Ureter (tissue), 1 donor: ENCODE results near the gene RRP7A. TPM values are rescaled to one million over a fixed set of nuclear protein-coding genes. Genes with fewer than 3 reads are reported as not detected.
"Not testable (repeated sequence)": the region's sequence is repeated elsewhere in the genome, so short reads cannot be mapped to it uniquely, and the experiment has no call there.

Experiments
- DNase-seq: peaks from one replicate; pipeline ENCODE4 v3.0.0-alpha.2; 2020; ENCODE audit warnings: low spot score
- total RNA-seq: library from RNA; stranded (reverse); gene quantifications from one replicate; pipeline ENCODE4 v1.2.4, GENCODE V29; 2023
- donor health status: DM: yes; HTN: yes; CAD: no.

RRP7A gene, protein sequence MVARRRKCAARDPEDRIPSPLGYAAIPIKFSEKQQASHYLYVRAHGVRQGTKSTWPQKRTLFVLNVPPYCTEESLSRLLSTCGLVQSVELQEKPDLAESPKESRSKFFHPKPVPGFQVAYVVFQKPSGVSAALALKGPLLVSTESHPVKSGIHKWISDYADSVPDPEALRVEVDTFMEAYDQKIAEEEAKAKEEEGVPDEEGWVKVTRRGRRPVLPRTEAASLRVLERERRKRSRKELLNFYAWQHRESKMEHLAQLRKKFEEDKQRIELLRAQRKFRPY
- total RNA-seq, result 54.9 TPM

DNA sequence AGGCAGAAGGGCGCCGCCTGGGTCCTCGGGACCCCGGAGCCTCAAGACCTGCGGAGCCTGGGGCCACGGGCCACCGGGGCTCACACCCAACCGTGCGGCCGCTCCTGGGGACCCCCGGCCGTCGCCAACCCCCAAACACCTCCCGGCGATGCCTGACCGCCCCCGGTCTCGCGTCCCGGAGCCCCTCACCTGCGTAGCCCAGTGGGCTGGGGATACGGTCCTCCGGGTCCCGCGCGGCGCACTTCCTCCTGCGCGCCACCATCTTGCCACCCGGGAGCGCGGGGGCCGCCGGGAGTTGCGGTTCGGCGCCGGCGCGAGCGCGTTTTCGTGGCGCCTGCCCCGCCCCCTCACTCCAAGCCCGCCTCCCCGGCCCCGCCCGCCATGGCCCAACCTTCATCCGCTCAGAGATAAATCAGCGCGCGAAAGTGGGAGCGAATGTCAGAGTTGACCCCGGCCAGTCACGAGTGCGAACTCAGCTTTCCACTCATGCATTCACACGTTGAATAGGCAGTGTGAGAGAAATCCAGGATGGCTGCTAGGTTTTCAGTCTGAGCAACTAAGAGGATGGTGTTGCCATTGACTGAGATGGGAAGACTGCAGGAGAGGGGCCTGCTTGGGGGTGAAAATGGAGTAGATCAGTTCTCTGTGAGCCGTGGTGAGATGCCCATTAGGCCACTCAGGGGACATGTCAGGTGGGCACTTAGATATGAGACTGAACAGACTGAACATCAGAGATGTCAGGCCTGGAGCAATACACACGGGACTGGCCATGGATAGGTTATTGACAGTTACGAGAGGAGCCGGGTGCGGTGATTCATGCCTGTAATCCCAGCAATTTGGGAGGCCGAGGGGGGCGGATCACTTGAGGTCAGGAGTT is at the start of gene RRP7A:
Gene RRP7A, minus strand, starts transcription at position 272 of the 877 bp plus-strand sequence. Its CDS starts 10 bp downstream, at position 262.
- DNase-seq, result peak; percentile 83

DNA sequence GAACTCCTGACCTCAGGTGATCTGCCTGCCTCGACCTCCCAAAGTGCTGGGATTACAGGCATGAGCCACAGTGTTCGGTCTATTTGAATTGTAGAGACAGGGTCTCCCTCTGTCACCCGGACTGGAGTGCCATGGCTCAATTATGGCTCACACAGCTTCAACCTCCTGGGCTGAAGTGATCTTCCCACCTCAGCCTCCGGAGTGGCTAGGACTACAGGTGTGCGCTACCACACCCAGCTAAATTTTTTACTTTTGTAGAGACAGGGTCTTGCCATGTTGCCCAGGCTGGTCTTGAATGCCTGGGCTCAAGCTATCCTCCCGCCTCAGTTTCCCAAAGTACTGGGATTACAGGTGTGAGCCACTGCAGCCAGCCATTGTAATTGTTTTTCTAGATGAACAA is 48.4 kb upstream of the RRP7A start:
- not testable (repeated sequence) for DNase-seq

DNA sequence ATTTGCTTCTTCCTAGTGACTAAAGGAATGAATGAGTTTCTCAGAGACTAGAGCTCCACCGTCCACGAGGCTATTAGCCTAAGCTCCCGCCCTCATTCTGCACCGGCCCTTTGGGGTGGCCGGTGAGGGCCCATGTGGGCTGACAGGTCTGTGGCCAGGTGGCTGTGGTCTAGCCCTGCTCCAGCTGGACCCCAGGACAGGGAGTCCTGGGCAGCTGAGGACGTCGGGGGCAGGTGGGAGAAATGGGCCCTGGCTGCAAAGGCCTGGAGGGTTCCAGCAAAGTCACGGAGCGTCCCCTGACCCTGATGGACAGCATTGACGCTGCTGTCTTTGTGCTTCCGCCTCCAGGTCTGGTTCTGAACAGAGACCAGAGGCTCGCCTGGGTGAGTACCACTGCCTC is 46.4 kb upstream of the RRP7A start:
- no peak for DNase-seq

- DNase-seq, result no peak
These were observed 45.1 kb upstream of the RRP7A start for GRCh38 chr22:42564699-42565098.

DNA sequence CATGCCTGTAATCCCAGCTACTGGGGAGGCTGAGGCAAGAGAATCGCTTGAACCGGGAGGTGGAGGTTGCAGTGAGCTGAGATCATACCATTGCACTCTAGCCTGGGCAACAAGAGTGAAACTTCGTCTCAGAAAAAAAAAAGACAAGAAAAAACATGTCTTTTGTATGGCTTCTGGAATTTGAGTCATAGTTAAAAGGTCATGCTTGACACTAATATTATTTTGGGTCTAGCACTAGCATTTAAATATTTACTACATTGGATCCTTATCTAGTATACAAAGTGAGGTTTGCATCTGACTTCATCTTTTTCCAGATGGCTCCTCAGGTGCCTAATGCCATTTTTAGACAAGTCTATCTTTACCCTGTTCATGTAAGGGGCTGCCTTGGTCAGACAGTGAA is 44.3 kb upstream of the RRP7A start:
- DNase-seq, result not testable (repeated sequence)

- no peak for DNase-seq
These were observed 43.1 kb upstream of the RRP7A start for GRCh38 chr22:42562684-42563083.

- no peak for DNase-seq
These were observed 42.7 kb upstream of the RRP7A start for GRCh38 chr22:42562279-42562678.

DNA sequence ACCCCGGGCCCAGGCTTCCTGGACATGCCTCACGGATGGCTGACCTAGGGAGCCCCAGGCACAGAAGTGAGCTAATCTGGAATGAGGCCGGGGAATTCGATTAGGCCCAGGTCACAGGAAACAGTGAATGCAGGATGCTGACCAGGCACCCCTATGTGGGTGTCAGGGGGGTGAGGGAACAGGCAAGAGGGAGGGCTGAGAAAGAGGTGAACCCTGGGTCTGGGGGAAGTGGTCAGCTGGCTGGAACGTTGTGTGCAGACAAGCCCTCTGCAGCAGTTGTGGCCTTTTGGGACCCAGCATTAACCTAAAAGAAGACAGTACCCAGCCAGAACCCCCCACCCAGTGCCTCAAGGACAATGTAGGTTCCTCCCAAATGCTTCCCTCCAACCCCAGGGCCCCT is 42.3 kb upstream of the RRP7A start:
- DNase-seq, result no peak

- DNase-seq, result no peak
These were observed 41.2 kb upstream of the RRP7A start for GRCh38 chr22:42560781-42561180.

- DNase-seq, result no peak
These were observed 40.8 kb upstream of the RRP7A start for GRCh38 chr22:42560381-42560780.

DNA sequence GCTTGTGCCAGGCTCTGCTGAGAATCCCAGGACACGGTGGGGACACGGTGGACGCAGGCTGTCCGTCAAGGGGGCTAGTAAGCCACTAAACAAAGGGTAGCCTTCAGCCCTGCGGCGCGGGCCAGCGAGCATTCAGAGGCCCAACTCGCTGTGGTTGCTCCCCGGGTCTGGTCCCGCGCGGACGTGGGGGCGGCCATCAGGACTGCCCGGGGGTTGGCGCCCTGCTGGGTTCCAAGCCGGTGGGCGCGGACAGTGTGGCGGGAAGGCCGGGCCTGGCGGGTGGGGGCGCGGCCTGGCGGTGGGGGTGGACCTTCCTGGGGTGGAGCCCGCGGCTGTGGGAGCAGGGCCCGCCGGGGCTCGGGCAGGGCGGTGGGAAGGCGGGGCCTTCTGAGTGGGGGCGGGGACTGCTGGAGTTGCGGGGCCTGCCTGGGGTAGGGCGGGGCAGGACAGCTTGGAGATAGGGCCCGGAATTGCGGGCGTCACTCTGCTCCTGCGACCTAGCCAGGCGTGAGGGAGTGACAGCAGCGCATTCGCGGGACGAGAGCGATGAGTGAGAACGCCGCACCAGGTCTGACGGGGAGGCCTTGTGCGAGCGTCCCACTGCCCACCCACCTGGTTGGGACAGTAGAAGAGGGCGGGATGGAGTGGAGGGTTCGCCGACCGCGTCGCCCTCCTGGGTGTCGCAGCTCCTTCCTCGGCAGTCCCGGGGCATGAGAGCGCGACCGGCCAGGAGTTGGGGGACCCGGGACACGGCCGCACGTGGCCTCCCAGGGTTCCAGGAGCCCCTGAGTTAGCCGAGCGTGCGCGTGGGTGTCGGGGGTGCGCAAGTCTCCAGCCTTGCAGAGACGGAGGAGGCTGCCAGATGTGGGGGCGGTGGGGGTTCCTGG is 34.1 kb upstream of the RRP7A start, which contains the start of gene SERHL2:
Gene SERHL2, plus strand, starts transcription at position 482 of the 887 bp plus-strand sequence. Its CDS starts 65 bp downstream, at position 547.
- peak; percentile 90 for DNase-seq

DNA sequence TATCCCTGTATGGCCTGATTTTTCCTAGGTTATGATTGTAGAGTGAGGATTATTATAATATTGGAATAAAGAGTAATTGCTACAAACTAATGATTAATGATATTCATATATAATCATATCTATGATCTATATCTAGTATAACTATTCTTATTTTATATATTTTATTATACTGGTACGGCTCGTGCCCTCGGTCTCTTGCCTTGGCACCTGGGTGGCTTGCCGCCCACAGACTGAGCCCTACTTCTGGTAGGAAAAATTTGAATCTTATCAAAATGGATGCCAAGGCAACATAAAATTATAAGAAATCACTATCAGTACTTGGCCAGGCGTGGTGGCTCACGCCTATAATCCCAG is 32.7 kb upstream of the RRP7A start:
- DNase-seq, result not testable (repeated sequence)

DNA sequence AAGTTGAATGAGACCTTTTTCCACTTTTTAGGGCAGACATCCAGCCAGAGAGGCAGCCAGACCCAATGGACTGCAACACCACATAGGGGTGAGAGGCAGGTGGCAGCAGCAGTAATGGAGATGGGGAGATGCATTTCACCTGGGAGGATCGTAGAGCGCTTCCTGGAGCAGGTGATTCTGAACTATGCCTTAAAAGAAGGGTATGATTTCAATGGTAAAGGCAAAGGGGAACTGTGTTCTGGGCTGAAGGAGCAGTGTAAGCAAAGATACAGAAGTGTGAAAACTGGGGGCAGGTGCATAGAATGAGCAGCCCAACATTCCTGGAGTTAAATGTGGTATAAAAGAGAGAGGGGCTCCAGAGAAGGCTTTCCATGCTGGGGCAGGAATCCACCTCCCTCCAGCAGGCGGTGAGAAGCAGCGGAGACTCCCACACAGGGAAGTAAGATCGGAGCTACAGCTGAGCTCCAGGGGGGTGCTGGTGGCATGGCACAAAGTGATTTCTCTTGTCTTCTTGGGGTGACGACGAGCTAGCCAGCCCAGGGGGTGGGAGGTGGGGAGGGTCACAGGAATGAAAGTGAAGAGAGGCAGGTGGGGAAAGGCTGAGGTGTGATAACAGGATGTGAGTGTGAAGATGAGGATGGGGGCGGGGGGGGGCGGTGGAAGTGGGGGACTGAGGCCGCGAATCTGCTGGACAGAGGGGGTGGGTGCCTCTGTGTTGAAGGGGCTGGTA is 29.9 kb upstream of the RRP7A start:
- DNase-seq, result no peak

GRCh38 chr22:42548597-42549330 is 29.2 kb upstream of the RRP7A start:
- DNase-seq, result no peak

DNA sequence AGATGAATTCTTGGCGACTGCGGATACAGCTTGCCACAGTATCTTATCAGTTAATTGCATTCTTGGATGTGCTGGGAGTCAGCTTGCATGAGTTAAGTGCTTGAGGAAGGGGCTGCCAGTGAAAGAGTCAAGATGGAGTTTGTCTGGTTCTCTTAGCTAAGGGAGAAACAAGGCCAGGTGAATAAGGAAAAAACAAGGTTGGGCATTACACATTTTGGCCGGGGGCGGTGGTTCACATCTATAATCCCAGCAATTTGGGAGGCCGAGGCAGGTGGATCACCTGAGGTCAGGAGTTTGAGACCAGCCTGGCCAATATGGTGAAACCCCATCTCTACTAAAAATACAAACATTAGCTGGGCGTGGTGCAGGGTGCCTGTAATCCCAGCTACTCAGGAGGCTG is 28.5 kb upstream of the RRP7A start:
- DNase-seq, result not testable (repeated sequence)

DNA sequence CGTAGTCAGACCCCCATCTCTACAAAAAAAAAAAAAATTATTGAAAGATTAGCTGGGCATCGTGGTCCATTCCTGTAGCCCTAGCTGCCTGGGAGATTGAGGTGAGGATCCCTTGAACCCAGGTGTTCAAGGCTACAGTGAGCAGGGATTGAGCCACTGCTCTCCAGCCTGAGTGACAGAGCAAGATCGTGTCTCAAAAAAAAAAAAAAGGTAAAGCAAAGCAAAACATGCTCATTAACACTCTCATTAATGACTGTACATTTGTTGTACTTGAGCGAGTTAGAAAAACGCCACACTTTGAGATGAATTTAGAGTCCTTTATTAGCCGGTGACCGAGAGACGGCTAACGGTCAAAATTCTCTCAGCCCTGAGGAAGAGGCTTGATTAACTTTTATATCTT is 28.0 kb upstream of the RRP7A start:
- DNase-seq, result no peak

- no peak for DNase-seq
These were observed 25.1 kb upstream of the RRP7A start for GRCh38 chr22:42544686-42545085.

DNA sequence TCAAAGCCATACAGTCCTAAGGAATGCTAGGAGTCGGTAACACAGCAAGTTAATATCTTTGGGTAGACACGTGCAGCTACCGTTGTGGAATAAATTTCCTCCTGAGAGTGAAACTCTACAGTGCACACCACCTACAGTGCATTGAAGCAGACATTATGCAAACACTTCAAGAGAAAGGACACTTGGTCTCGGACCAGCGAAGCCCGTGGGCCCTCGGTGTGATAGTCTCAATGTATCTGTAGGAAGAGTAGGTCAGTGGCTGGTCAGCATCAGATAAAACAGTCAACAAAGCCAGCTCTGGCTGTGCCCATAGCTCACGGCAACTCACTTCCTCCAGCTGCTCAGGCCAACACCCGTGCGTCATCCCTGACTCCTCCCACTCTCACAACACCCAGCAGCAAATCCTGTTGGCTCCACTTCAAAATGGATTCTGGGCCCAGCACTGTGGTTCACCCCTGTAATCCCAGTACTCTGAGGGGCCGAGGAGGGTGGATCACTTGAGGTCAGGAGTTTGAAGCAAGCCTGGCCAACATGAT is 19.7 kb upstream of the RRP7A start:
- not testable (repeated sequence) for DNase-seq

GRCh38 chr22:42537199-42537831 is 17.7 kb upstream of the RRP7A start:
- not testable (repeated sequence) for DNase-seq

- not testable (repeated sequence) for DNase-seq
These were observed 17.0 kb upstream of the RRP7A start for GRCh38 chr22:42536634-42537033.
